ENCODE measurements around the gene TACC2. TPM values are rescaled to one million over a fixed set of nuclear protein-coding genes. Genes with fewer than 3 reads are reported as not detected.

TACC2 gene
- 10 to 100 TPM; 21.6 to 38.0 TPM for total RNA-seq
- 100 to 1,000 TPM in 1 of 2 donors, 10 to 100 TPM in 1; 91.9 to 107 TPM for polyA plus RNA-seq (ENCODE audit: insufficient read length in 2 of 2)
- long read RNA-seq, donor 1, transcript TACC2-213 (4 exons, 3,109 nt) = major isoform, 5 of 27 reads
- long read RNA-seq, donor 1, partial matches to known transcripts = 20 of 27 reads
- long read RNA-seq, donor 1, other reads (novel, unspliced or antisense) = 0 of 27 reads
- long read RNA-seq, donor 2, partial matches to known transcripts = 8 of 15 reads
- long read RNA-seq, donor 2, other reads (novel, unspliced or antisense) = 0 of 15 reads
- long read RNA-seq, donor 3, partial matches to known transcripts = 16 of 21 reads
- long read RNA-seq, donor 3, other reads (novel, unspliced or antisense) = 0 of 21 reads
- long read RNA-seq, donor 4, partial matches to known transcripts = 5 of 6 reads
- long read RNA-seq, donor 4, other reads (novel, unspliced or antisense) = 0 of 6 reads

DNA sequence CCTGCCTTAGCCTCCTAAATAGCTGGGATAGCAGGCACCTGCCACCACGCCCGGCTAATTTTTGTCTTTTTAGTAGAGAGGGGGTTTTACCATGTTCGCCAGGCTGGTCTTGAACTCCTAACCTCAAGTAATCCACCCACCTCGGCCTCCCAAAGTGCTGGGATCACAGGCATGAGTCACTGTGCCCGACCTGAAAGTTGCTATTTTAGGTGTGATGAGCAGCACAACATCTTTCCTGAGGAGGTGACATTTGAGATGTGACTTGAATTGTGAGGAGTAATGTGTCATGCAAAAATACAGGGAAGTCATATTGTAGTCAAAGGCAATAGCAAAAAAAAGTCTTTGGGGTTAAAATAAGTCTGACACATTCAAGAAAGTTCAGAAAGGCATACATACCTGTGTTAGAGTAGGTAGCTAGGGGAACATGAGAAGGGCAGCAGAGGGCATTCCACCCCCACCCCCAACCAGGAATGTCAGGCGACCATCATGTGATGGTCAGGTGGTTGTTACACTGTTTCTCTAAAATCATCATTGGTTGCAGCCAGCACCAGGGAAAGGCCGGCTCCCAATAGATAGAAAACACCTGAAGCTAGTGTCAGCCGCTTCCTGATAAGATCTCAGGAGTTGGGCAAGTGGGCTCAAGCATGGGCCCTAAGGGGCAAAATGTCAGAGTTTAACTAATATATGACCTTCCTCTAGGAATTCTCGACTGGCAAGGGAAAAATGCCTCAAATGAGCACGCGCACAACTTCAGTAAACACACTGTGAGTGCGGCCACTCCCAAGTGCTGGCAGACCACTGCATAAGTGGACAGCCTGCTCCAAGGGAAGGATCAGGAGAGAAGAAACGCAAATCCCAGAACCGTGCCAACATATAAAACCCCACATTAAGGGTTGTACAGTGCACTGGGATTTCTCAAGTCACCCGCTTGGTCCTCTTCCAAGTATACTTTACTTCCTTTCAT, at the start of gene TACC2:
Gene TACC2 (plus strand): TSS at position 803 of the 964 bp plus-strand sequence. CDS start 32,819 bp downstream, outside the sequence.
- Histone ChIP-seq H3K36me3 (ENCODE audit: control insufficient read depth, insufficient read depth, low read length) (no peaks in the 10 kb centered on the region), H3K27me3 (ENCODE audit: control insufficient read depth, insufficient read depth, low read length) (no peaks in the 10 kb centered on the region), H3K9me3 (ENCODE audit: control insufficient read depth, insufficient read depth, low read length) (peaks cover 3% of the 10 kb centered on the region), H3K4me1 (ENCODE audit: control insufficient read depth, insufficient read depth, low read length) (no peaks in the 10 kb centered on the region), H3K27ac (ENCODE audit: low read depth, low read length) (no peak within 1 kb of the TSS), H3K4me3 (ENCODE audit: low read depth, low read length) (no peak within 1 kb of the TSS)
- no peak for DNase-seq (ENCODE audit: low read depth in 4 of 6, low spot score in 6 of 6)
- 93% methylated on average over 6 of the region's 15 CpGs for WGBS (ENCODE audit: insufficient coverage)

DNA sequence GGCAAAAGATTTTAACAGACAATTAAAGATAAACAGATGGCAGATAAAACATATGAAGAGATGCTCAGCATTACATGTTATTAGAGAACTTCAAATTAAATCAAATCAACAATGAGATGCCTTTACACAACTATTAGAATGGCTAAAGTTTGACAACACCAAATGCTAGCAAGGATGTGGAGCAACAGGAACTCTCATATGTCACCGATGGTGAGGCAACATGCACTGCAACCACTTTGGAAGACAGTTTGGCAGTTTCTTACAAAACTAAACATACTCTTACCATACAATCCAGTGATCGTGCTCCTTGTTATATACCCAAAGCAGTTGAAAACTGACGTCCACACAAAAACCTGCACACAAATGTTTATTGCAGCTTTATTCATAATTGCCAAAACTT, 47.4 kb upstream of the TACC2 start:
- Histone ChIP-seq H3K27me3 (ENCODE audit: control insufficient read depth, insufficient read depth, low read length) (no peaks in the 10 kb centered on the region), H3K27ac (ENCODE audit: low read depth, low read length) (no peak overlapping the region), H3K4me3 (ENCODE audit: low read depth, low read length) (no peak overlapping the region), H3K9me3 (ENCODE audit: control insufficient read depth, insufficient read depth, low read length) (no peaks in the 10 kb centered on the region), H3K4me1 (ENCODE audit: control insufficient read depth, insufficient read depth, low read length) (no peaks in the 10 kb centered on the region), H3K36me3 (ENCODE audit: control insufficient read depth, insufficient read depth, low read length) (no peaks in the 10 kb centered on the region)
- 60% methylated on average over 1 of the region's 3 CpGs for WGBS (ENCODE audit: insufficient coverage)
- DNase-seq (ENCODE audit: low read depth in 4 of 6, low spot score in 6 of 6) = no peak

DNA sequence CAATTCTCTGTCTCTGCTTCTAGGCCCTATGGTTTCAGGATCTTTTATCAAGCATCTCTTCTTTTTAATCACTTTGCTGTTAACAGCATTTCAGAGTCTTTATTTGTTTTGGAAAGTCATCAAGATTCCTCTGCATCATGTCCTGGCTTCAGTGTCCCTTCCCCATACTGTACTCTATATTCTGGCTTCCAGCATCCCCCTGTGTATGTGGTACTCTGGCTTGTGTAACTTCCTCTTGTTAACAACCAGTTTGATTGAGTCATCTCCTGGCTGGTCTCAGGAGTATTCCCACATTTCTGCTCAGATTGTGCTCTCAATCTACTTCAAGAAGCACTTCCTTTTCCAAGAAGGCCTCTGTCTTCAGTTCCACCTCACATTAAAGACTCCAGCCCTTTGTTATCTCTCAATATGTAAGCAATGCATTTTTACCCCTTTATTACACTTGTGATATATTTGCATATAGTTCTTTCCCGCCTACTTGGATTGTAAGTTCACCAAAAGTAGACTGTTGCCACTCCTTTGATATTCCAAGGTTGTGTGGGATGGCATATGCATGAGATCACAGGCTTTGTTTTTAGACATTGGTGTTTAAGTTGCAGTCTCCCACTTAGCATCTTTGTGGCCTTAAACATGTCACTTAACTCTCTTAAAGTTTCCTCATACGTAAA, 46.1 kb upstream of the TACC2 start:
- H3K27ac ChIP-seq (ENCODE audit: low read depth, low read length) = peak overlapping the region; percentile 25
- no peak overlapping the region for H3K4me3 ChIP-seq (ENCODE audit: low read depth, low read length)
- DNase-seq (ENCODE audit: low read depth in 4 of 6, low spot score in 6 of 6) = peak in 1 of 6 donors; percentile 43
- H3K9me3 ChIP-seq (ENCODE audit: control insufficient read depth, insufficient read depth, low read length) = no peaks in the 10 kb centered on the region
- H3K27me3 ChIP-seq (ENCODE audit: control insufficient read depth, insufficient read depth, low read length) = no peaks in the 10 kb centered on the region
- no peaks in the 10 kb centered on the region for H3K36me3 ChIP-seq (ENCODE audit: control insufficient read depth, insufficient read depth, low read length)
- H3K4me1 ChIP-seq (ENCODE audit: control insufficient read depth, insufficient read depth, low read length) = no peaks in the 10 kb centered on the region
- no CpG with 5 or more reads among the region's 2 CpGs for WGBS (ENCODE audit: insufficient coverage)

DNA sequence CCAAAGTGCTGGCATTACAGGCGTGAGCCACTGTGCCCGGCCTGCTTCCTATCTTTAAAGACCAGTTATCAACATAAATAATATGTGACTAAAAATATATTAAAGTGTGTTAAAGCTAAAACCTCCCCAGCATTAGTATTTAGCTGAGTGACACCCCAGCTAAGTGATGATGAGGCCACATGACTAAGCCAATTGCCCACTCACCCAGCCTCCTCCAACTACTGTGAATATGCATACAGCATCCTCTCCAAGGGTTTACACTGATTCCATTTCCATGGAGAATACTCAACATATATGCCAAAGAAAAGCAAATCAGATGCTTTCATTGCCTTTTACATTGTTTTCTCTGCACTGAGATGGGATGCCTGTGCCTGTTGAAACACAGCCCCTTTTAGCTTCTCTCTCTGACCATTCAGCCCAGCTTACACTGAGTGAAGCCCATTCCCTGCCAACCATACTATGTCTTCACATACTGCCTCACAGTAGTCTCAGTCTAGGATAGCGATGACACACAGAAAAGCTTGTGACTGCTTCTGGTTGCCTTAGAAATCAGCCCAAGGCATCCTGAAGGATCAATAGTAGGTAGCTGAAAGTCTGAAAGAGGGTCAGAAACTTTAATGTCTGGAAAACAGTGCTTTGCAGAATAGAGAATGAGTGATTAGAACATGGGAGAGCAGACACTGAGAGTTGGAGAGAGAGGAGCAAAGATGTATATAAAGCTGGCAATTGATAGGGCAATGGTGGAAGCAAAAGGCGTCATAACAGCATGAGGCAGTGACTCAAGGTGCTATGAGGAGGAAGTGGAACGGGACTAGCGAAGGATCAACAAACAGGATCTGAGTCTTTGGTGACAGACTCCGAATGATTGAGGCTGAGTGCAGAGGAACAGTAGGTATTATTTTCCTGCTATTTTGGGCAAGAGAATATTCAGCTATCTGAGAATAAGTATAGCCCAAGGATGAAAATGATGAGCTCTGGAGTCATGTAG, 41.3 kb upstream of the TACC2 start:
- WGBS (ENCODE audit: insufficient coverage) = 75% methylated on average over 4 of the region's 7 CpGs
- peak in 2 of 6 donors; percentile 5 to 16 for DNase-seq (ENCODE audit: low read depth in 4 of 6, low spot score in 6 of 6)
- H3K36me3 ChIP-seq (ENCODE audit: control insufficient read depth, insufficient read depth, low read length) = no peaks in the 10 kb centered on the region
- no peak overlapping the region for H3K27ac ChIP-seq (ENCODE audit: low read depth, low read length)
- no peak overlapping the region for H3K4me3 ChIP-seq (ENCODE audit: low read depth, low read length)
- H3K9me3 ChIP-seq (ENCODE audit: control insufficient read depth, insufficient read depth, low read length) = no peaks in the 10 kb centered on the region
- no peaks in the 10 kb centered on the region for H3K27me3 ChIP-seq (ENCODE audit: control insufficient read depth, insufficient read depth, low read length)
- no peaks in the 10 kb centered on the region for H3K4me1 ChIP-seq (ENCODE audit: control insufficient read depth, insufficient read depth, low read length)

- H3K4me3 ChIP-seq (ENCODE audit: low read depth, low read length) = no peak overlapping the region
- no peak overlapping the region for H3K27ac ChIP-seq (ENCODE audit: low read depth, low read length)
- no peaks in the 10 kb centered on the region for H3K27me3 ChIP-seq (ENCODE audit: control insufficient read depth, insufficient read depth, low read length)
- 67% methylated on average over 2 of the region's 2 CpGs for WGBS (ENCODE audit: insufficient coverage)
- H3K36me3 ChIP-seq (ENCODE audit: control insufficient read depth, insufficient read depth, low read length) = no peaks in the 10 kb centered on the region
- H3K9me3 ChIP-seq (ENCODE audit: control insufficient read depth, insufficient read depth, low read length) = no peaks in the 10 kb centered on the region
- no peak for DNase-seq (ENCODE audit: low read depth in 4 of 6, low spot score in 6 of 6)
- H3K4me1 ChIP-seq (ENCODE audit: control insufficient read depth, insufficient read depth, low read length) = no peaks in the 10 kb centered on the region
These were observed 39.9 kb upstream of the TACC2 start for GRCh38 chr10:121949049-121949448.

DNA sequence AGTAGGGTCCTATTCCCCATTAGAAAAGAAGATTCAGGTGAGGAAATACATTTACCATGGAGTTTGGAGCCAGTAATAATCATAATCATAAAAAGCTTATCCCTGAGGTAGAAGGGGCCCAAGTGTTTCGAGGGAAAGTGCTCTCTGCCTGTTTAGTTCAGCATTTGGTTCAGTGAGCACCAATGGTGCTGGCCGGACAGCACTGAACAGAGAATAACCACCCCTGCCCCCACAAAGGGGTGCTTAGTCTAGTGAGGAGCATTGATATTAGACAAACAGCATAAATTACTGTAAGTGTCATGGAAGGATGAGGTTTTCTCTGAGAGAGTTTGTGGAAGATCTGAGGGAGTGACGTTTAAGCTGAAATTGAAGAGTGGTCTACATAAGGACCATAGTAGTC, 39.5 kb upstream of the TACC2 start:
- no peak overlapping the region for H3K27ac ChIP-seq (ENCODE audit: low read depth, low read length)
- no peaks in the 10 kb centered on the region for H3K36me3 ChIP-seq (ENCODE audit: control insufficient read depth, insufficient read depth, low read length)
- no peak for DNase-seq (ENCODE audit: low read depth in 4 of 6, low spot score in 6 of 6)
- H3K27me3 ChIP-seq (ENCODE audit: control insufficient read depth, insufficient read depth, low read length) = no peaks in the 10 kb centered on the region
- H3K9me3 ChIP-seq (ENCODE audit: control insufficient read depth, insufficient read depth, low read length) = no peaks in the 10 kb centered on the region
- WGBS (ENCODE audit: insufficient coverage) = 17% methylated on average over 1 of the region's 3 CpGs
- H3K4me1 ChIP-seq (ENCODE audit: control insufficient read depth, insufficient read depth, low read length) = no peaks in the 10 kb centered on the region
- H3K4me3 ChIP-seq (ENCODE audit: low read depth, low read length) = no peak overlapping the region

DNA sequence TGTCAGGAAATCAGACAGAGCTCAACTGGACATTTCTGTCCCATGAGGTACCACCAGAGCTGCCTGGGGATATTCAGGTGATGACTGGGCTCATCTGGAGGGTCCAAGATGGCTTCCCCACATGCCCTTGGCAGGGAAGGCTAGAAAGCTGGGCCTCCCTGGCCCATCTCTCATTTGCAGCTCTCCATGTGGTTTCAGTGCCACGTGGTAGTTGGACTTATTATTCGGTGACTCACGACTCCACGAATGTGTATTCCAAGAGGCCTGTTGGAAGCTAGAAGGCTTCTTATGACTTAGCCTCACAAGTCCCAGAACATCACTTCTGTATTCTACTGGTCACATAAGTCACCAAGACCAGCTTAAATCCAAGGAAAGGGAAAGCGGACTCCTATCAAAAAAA, 36.7 kb upstream of the TACC2 start:
- no peak overlapping the region for H3K27ac ChIP-seq (ENCODE audit: low read depth, low read length)
- peaks cover 3% of the 10 kb centered on the region for H3K36me3 ChIP-seq (ENCODE audit: control insufficient read depth, insufficient read depth, low read length)
- H3K27me3 ChIP-seq (ENCODE audit: control insufficient read depth, insufficient read depth, low read length) = no peaks in the 10 kb centered on the region
- H3K4me3 ChIP-seq (ENCODE audit: low read depth, low read length) = no peak overlapping the region
- 94% methylated on average over 2 of the region's 5 CpGs for WGBS (ENCODE audit: insufficient coverage)
- H3K9me3 ChIP-seq (ENCODE audit: control insufficient read depth, insufficient read depth, low read length) = no peaks in the 10 kb centered on the region
- no peak for DNase-seq (ENCODE audit: low read depth in 4 of 6, low spot score in 6 of 6)
- H3K4me1 ChIP-seq (ENCODE audit: control insufficient read depth, insufficient read depth, low read length) = no peaks in the 10 kb centered on the region

DNA sequence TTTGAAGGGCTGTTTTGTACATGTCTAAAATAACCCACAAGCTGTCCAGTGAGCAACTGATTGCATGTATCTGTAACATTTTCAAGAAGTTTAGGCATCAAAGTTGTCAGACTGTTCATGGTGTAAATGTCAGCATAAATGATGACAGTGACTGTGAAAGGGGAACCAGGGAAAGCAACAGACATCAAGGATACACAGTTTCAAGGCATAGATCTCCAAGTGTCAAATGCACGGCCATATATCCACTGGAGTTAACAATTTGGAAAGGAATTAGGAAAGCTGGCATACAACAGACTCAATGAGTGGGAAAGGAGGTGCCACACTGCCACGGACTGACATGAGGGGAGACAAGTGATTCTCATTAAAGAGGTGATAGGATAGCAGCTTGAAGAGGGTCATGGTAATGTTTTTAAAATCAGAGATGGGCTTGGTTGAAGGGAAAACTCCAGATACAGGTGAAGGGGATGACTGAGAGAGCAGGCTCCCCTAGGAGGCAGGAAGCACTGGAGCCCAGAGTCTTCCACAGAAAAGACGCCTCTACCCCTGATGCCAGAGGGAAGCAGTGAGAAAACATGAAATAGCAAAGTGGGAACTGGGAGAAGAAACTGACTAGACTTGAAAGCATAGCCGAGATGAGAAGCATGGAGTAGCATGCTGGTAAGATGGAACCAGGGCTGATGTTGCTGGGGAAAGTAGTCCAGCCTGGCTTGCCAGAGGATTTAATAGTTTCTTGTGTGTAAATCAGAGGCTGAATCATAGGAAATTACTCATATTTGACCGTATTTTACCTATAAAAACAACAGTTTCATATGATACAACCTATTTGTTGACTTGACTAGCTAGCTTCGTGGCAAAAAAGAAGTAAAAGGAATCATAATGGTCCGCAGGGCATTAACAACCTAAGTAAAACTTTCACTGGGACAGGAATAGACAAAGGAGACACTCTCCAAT, 32.6 kb upstream of the TACC2 start:
- Histone ChIP-seq H3K27me3 (ENCODE audit: control insufficient read depth, insufficient read depth, low read length) (no peaks in the 10 kb centered on the region), H3K27ac (ENCODE audit: low read depth, low read length) (no peak overlapping the region), H3K9me3 (ENCODE audit: control insufficient read depth, insufficient read depth, low read length) (no peaks in the 10 kb centered on the region), H3K4me1 (ENCODE audit: control insufficient read depth, insufficient read depth, low read length) (no peaks in the 10 kb centered on the region), H3K4me3 (ENCODE audit: low read depth, low read length) (no peak overlapping the region), H3K36me3 (ENCODE audit: control insufficient read depth, insufficient read depth, low read length) (peaks cover 5% of the 10 kb centered on the region)
- no peak for DNase-seq (ENCODE audit: low read depth in 4 of 6, low spot score in 6 of 6)
- 83% methylated on average over 4 of the region's 7 CpGs for whole genome bisulfite sequencing (ENCODE audit: insufficient coverage)
